GM10266 (cell line): ENCODE data around the gene DDX10.

Experiments used
- DNase-seq: peaks from one replicate; pipeline ENCODE4 v3.0.0; 2012; ENCODE audit errors: extremely low spot score
- CTCF ChIP-seq: IDR thresholded peaks from 2 replicates; pipeline ENCODE4 v1.5.1; 2012; ENCODE audit warnings: mild to moderate bottlenecking, low read depth; ENCODE audit not compliant: control insufficient read depth, insufficient read depth; ENCODE audit errors: missing control alignments

Gene DDX10

GRCh38 chr11:108846009-108846408, 181.1 kb downstream of the DDX10 start:
- no peak for TF ChIP-seq CTCF
- no peak for DNase-seq

- no peak for DNase-seq
- no peak for TF ChIP-seq CTCF
These were observed 182.6 kb downstream of the DDX10 start for GRCh38 chr11:108847298-108847990.

- no peak for DNase-seq
- no peak for TF ChIP-seq CTCF
These were observed 186.9 kb downstream of the DDX10 start for GRCh38 chr11:108851781-108852180.

GRCh38 chr11:108852701-108853100, 187.8 kb downstream of the DDX10 start:
- no peak for TF ChIP-seq CTCF
- DNase-seq, result no peak

- no peak for DNase-seq
- TF ChIP-seq CTCF, result no peak
These were observed 188.3 kb downstream of the DDX10 start for GRCh38 chr11:108853151-108853550.

GRCh38 chr11:108853864-108854263, 189.0 kb downstream of the DDX10 start:
- no peak for DNase-seq
- TF ChIP-seq CTCF, result no peak

- DNase-seq, result peak; percentile 44
- TF ChIP-seq CTCF, result no peak
These were observed 189.5 kb downstream of the DDX10 start for GRCh38 chr11:108854346-108854745.
